Hematopoietic multipotent progenitor cell treated with erythropoietin and hydrocortisone succinate and interleukin-3 and kit ligand, for 15 days (in vitro differentiated cells): ENCODE results near the gene HS6ST1.

ENCODE experiments used
- DNase-seq: peaks from one replicate; pipeline ENCODE4 v3.0.0-alpha.2; 2015; ENCODE audit warnings: low spot score

HS6ST1 gene

DNA sequence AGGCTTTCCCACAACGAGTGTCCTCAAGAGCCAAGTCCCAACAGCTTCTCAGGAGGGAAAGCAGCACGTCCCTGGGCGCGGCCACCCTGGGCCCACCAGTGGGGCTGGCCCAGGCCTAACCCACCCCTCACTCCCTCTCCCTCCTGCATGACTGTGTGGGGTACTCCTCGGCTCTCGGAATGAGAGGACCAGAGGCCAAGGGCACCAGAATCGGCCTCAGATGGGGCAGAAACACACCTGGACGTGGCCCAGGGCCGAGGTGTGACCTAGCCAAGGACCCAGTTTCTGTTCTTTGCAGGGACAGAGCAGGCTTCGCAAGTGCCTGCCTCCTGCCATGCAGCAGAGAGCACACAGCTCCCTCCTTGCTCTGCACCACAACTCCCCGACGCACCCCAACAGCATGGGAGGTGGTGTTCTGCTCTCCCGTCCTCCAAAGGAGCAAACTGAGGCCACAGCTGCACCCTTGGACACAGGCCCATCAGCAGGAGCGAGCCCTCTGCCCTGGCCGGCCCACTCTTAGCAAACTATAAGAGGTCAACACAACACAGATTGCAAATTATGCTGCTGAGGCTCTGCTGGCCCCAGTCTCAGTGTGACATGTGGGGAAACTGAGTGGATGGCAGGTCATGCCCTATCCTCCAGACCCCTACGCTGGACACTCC is 19.7 kb downstream of the HS6ST1 start:
- no peak for DNase-seq

DNA sequence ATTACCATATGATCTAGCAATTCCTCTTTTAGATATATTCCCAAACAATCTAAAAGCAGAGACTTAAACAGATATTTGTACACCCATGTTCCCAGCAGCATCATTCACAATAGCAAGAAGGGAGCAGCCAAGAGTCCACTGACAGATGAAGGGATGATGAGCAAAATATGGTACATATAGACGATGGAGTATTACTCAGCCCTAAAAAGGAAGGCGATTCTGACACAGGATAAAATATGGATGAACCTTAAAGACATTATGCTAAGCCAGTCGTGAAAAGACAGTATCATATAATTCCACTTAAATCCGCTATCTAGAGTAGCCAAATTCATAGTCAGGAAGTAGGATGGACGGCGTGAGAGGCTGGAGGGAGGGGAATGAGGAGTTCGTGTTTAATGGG is 20.4 kb downstream of the HS6ST1 start:
- DNase-seq = no peak

DNA sequence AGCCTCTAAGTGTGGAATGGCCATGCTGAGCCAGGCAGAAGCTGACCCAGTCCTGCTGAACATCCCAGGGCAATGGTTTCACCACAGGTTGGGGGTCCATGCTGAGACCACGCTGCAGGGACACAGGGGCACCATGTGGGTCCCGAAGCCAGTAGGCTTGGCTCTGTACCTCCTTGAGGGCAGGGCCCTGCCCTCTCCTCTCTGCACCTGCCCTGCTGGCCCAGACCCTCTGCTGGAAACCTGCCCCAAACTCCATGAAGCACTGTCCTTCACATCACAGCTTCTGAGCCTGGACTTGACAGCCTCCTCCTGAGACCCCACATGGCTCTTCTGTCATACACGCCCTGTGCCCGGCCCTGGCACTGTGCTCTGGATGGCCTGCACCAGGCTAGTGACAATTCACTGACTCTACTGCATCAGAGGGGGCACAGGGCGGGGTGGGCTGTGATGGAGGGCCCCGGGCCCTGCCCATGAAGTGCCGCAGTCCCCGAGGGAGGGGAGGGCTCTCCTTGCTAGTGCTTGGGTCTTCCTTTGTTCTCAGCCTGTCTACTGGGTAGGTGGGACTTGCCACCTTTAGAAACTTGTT is 24.7 kb downstream of the HS6ST1 start:
- no peak for DNase-seq

DNA sequence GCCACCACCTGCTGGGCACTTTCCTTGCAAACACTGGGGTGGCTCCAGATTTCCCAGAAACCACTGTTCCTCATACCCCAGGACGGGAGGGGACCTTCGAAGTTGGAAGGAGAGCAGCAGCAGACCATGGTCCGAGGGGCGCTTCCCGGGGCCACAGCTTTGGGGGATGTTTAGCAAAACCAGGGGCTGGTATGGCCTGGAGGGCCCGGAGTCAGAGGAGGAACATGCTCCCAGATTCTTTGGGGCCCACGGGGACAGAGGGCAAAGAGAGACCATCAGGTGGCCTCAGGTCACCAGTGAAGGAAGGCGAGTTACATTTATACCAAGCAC is 25.3 kb downstream of the HS6ST1 start:
- no peak for DNase-seq

DNA sequence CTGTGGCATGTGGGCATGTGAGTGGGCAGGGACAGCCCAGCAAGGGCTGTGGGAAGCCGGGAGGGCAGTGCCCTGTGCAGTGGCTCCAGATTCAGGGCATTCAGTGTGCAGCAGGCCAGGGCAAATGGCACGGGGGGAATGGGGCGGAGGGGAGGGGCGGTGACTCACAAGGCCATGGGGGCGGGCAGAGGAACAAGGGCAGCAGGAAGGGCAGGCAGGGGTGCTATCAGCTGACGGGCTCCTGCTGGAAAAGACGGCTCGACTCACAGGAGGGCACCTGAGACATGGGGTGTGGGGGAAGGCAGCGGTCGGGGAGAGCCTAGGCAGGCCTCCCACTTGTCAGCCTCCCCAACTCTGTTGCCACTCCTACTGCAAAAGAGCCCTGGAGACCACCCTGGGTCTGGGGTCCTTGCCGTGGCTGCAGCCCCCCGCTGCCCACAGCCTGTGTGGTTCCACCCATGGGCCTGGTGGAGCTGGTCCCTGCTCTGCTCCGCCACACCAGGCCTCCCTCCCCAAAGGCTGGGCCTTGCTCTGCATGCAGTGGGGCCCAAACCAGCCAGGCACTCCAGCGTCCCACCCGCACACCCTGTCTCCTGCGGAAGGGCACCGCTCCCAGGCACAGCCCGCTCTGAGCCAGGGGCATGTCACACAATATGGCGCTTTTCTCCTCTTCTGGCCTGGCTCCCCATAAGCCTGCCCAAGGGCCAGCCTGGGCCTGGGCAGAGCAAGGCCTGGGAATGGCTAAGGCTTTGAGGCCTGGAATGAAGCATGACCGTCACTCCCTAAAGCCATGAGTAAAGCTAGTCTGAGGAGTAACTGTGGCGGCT is 25.9 kb downstream of the HS6ST1 start:
- no peak for DNase-seq

DNA sequence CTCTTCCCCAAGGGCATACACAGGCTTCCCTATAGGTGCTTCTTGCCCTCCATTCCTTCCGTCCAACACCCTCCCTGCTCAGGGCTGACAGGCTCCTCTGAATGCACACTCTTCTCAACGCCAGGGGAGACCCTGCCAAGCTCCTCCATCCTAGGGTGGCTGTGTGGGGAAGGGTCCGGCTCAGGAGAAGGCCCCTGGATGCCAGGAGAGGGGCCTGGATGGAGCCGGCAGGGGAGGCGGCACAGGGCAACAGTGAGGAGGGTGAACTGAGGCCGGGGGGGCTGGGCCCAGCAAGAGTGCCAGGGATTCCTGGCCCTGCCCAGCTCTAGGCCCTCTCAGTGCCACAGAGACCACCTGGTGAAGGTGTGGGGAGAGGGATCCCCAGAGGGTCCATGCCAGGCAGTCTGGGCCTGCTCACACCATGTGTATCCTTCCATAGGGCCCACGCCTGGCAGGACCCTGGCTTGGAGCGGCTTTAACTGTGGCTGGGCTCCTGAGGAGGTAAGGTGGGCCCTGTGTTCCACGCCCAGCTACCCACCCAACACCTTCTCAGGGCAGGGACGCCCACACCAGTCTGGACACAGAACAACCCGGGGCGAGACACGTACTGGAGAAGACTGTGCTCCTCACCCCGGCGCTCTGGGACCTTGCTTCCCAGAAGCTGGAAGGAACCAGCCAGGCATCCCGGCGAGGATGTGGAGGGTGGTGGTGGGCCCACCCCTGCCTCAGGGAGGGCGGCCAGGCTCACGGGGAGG is 26.6 kb downstream of the HS6ST1 start:
- no peak for DNase-seq

DNA sequence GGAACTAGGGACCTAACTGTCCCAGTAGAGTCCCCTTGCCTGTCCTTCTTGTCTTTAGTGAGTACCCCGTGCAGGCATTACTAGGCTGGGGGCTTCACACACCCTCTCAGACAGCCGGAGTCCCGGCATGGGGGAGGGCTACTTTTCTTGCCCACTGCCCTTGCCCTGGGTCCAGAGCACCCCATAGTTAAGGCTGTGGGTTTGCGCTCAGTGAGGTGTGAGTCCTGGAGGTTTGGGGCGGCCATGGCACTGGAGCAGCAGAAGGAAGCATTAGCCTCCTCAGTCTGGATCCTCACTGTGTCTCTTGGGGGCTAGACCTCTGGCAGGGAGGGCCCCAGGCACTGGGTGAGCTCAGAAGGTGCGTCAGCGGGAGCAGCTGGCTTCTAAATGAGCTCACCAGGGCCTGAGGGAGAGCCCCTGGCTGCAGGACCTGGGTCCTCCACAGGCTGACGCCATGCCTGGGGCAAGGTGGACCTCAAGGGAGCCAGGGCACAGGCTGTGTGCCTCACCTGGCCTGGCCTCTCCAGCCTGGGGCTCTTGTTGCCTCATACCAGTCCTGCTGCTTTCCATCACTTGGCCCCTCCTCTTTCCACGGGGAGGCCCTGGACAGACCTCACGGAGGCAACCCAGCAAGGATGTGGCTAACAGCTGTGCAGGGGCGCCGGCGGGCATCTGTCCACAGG is 27.4 kb downstream of the HS6ST1 start:
- DNase-seq = no peak

DNA sequence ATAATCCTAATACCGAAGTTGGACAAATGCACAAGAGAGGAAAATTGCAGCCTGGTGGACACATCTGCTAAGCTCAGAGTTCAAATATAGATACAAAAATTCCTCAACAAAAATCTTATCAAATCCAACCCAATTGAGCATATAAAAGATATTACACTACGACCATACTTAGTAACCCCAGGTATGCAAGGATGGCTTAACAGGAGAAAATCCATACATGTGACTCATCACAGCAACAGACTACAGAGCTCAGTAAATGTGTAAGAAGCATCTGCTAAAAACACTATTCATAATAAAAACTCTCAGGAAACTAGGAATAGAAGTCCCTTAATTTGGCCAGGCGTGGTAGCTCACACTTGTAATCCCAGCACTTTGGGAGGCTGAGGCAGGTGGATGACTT is 28.3 kb downstream of the HS6ST1 start:
- no peak for DNase-seq

DNA sequence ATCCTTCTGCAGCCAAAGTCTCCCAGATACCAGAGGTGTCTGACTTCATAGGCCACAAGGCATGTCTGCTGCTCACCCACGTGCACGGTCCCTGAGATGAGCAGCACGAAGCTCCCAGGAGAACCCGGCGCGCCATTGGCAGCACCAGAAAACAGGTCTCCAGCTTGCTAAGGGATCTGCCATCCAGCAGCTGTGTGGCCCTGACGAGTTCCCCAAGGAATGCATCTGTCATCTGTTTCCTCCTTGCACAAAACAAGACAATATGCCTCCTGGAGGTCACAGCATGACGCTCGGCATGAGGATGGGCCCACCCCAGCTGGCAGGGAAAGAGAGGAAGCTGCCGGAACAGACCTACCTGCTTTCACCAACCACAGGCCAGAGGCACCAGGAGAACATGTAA is 29.2 kb downstream of the HS6ST1 start:
- no peak for DNase-seq

DNA sequence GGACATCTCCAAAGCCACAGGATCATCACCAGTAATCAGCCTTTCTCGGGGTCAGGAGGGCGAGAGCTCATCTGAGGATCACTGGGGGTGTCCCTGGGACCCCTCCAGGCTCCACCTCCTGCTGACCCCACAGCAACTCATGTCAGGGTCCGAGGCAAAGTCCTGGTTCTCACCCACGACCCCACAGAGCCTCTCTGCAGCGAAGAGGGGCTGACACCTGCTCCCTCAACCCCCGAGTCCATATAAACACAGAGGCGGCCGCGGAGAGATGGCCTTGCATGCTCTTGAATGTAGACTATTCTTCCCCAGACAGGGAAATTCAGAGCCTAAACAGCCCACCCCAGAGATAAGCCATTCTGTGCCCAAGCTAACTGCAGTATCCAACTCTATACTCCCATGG is 29.9 kb downstream of the HS6ST1 start:
- no peak for DNase-seq

DNA sequence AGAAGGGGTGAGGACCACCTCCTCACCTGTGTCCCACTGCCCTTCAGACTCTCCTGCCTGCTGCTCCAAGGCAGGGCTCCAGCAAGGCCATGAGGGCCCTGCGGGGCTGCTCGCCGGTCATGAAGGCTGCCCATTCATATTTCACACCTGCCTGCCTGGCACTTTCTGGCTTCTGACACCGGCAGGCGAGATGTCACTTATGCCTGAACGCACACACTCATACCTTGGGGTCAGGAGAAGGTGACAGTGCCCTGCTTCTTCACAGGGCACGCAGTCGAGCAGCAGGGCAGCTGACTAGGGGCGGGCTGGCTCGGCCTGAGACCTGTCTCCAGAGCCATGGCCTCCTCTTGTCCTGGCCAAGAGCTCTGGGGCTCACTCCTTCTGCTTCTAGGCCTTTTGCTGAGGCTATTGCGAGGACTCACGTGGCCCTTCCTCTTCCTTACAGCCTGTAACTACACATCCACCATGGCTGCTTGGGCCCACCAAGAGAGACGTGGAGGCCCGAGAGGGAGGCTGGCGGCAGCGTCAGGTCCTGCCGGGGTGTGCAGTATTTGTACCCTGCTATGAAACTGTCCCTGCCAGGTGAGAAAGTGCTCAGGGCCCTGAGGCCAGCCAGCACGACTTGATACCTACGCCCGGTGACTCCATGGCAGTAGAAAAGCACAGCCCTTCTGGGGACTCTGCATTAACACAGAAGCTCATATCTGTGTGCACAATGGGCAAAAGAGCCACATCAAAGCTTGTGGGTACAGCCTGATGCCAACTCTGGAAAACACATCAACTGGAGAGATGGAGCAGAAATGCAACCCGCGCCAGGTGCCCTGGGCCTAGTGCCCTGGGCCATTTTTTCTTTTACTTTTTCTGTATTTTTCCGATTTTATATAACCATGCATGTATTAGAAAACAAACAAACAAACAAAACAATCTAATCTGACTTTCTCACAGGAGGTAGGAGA is 30.6 kb downstream of the HS6ST1 start:
- DNase-seq = no peak

DNA sequence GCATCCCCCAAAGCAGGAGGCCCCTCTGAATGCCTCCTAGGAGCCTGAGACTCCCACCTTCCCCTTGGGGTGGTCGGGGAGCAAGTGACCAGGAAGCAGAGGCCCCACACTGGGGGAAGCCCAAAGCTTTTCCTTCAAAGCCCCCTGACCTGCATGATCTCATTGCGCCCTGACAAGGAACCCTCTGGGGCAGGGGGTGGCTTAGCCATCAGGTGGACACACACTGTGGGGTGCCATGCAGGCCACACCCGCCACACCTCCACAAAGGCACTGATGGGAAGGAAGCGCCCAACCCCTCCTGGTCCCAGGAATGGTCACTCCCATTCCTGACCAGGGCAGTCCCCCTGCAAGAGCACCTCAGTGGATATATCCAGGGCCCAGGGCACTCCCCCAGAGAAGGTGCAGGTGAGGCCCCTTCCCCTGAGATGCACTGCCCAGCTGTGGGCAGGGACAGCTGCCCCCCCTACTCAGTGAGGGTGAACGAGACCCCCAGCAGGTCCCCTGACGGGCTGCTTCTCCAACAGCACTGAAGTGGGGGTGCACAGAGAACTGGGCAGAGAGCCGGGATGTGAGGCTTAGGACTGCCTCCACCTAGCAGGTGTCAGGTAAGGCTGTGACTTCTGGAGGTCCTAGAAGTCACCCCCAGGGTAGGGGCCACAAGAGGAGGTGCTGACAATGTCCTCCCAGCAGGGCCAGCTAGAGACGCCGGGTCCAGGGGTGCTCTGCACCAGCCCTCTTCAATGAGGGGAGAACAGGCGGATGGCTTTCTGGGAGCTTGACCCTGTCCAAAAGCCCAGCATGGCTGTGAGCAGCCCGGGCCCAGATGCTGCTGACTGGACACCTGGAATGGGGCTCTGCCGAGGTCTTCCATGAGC is 31.5 kb downstream of the HS6ST1 start:
- DNase-seq = no peak

DNA sequence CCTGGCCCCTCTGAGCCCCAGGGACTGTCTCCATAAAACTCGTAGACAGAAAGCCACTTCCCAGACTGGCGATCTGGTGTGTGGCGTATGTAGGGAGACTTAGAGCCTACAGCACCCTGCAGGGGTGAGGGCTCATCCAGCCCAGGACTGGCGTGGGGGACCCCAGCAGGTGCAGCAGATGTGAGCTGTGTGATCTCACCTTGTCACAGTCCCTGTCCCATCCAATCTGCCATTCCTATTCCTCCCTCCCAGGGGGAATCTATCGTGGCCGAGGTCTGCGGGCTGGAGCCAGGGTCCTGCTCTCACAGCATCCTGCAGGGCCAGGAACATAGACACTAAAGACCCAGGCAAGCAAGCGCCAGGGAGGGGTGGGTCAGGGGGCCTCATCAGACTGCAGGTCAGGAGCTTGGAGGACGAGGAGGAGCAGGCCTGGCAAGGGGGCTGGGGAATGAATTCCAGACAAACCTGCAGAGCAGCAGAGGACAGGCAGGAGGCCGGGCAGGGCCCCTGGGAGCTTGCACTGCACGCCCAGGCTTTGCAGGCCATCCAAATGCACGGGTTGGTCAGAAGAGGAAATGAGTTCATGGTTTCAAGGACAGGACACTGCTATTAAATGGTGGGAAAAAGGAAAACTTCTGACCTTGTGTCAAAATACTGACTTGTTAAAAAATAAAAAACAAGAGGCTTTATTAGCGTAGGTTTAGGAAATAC is 32.5 kb downstream of the HS6ST1 start:
- DNase-seq = no peak

DNA sequence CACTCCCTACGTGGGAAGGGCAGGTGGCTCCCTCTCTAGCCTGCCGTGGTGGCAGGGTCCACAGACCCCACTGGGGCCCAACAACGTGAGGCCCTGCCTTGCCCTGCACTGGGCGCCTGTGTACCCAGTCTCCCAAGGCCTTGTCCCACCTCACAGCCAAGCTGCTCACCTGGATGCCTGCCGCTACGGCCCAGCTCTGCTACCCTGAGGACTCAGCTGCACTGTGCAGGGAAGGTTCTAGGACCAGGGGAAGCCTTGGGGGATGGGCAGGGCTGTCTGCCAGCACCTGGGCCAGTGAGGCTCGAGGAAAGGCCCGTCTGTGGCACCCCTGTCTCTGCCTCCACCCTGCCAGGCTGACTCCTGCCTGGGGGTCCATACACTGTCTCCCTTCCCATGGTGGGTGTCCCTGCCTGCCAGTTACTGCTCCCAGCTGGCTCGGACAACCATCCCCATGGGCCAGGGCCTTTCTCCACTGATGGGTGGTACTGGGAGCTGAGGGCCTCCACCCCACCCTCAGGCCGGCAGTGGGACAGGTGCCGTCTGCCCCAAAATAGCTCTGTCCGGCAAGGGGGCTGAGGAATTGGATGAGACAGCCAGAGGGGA is 33.2 kb downstream of the HS6ST1 start:
- DNase-seq = no peak

DNA sequence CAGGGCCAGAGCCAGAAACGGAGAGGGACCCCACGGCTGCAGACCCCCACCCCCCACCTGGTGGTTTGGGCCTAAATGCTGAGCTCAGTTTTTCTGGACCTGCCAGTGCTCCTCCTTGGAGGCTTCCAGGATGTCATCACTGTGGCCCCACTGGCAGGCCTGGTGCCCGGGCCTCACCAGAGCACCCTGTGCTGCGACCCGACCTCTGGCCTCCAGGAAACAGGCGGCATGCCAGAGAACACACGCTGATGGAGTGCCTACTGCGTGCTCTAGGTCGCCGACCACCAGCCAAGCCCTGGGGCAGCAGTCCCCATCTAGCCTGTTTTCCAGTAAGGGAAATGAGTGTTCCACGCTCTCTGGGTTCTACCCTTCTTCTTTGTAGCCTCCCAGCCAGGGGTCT is 33.8 kb downstream of the HS6ST1 start:
- DNase-seq = no peak

DNA sequence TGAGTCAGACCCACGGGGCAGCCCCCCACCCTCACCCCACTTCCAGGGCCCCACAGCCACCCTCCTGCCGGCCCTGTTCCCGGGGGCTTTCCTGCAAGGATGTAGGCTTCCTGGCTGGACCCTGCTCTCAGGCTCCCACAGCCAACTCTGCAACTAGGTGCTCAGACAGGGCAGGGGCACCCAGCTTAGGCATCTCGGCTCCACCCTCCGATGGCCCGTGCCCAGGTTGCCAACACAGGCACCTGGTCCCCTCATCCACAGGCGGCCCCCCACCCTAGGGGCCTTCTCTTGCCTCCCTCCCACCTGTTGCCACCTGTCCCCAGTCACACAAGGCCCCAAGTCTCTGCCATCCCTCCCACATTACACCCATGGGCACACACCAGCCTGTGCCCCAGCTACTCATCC is 34.6 kb downstream of the HS6ST1 start:
- DNase-seq = no peak

DNA sequence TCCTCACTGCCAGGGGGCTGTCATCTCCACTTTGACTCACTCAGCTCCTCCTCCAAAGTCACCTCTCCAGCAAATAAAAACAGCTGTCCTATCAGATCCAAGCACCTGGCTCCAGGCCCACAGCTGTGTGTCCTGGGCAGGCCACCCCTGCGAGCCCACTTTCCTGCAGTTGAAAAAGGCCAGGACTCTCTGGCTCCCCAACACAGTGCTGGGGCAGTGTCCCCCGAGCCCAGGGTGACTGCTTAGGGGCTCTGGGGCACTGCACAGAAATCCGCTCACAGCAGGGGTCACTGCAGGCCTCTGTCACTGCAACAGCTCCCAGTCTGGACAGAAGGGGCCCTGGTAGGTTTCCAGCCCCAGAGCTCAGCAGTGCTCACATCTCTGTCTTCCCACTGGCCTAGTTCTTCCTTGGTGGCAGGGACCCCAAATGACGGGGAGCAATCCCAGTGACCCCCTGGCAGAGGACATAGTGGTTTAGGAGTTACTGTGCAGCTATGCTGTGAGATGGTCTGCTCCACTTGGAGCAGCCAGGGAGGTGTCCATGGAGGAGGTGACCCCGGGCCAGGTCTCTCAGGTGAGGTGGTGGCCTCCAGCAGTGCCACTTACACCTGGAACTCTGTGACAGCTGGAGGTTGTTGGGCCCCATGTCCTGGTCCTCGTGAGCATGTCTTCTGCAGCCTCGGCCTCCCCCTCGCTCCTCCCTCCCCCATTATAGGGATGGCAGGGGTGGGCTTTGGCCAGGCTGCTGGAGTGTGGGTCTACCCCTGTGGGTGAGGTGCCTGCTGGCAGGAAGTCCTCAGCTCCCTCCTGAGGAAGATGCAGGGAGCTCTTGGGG is 35.5 kb downstream of the HS6ST1 start:
- DNase-seq = no peak
